Fibroblast of villous mesenchyme (primary cell): ENCODE data around the gene VMO1. TPM values are rescaled to one million over a fixed set of nuclear protein-coding genes. Genes with fewer than 3 reads are reported as not detected.

Source experiments
- DNase-seq: peaks from one replicate; pipeline ENCODE4 v3.0.0-alpha.2; 2010; ENCODE audit warnings: low read depth
- H3K4me3 ChIP-seq: 2 replicates; pipeline ENCODE4 v1.5.1; 2011; ENCODE audit warnings: low read depth, mild to moderate bottlenecking, low read length
- total RNA-seq: library from RNA; depleted of rRNA; stranded (reverse); fragments of >200 nt; gene quantifications from 2 replicates; pipeline ENCODE4 v1.2.3, GENCODE V29; 2012
- TF ChIP-seq, protein P1 (sequence below): IDR thresholded peaks from 2 replicates; pipeline ENCODE4 v1.5.1; 2012; ENCODE audit warnings: low read depth, mild to moderate bottlenecking, low read length; ENCODE audit not compliant: insufficient read depth

VMO1 gene
- total RNA-seq, 1 donor, result not detected

DNA sequence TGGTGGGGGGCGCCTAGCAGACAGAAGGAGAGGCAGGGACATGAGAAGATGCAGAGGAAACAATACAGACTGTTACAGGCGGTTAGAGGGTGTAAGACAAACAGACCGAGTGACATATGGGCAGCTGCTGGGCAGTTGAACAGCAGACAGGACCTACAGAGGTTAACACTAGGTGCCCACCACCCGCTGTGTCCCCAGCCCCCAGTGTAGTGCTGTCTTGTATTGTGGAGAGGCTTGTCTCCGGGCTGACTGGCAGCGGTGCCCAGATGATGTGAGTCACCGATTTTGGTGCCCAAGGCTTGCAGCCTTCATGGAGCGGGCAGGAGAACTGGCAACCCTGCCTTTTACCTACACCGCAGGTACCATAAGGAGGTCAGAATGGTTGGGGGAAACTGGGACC is 44.0 kb downstream of the VMO1 start:
- H3K4me3 ChIP-seq, result no peak overlapping the region
- DNase-seq, result no peak

DNA sequence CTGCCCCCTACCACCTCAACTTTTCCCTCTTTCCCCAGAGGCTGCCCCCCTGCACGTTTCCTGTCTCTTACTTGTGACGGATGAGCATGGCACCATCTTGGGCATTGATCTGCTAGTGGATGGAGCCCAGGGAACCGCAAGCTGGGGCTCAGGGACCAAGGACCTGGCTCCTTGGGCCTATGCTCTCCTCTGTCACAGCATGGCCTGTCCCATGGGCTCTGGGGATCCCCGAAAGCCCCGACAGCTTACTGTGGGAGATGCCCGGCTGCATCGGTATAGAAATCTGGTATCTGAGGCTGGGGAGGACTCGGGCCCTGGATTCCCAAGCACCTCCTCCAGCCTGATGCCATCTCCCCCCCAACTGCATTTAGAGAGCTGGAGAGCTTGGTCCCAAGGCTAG is 44.6 kb downstream of the VMO1 start:
- DNase-seq, result no peak
- TF ChIP-seq, protein P1, sequence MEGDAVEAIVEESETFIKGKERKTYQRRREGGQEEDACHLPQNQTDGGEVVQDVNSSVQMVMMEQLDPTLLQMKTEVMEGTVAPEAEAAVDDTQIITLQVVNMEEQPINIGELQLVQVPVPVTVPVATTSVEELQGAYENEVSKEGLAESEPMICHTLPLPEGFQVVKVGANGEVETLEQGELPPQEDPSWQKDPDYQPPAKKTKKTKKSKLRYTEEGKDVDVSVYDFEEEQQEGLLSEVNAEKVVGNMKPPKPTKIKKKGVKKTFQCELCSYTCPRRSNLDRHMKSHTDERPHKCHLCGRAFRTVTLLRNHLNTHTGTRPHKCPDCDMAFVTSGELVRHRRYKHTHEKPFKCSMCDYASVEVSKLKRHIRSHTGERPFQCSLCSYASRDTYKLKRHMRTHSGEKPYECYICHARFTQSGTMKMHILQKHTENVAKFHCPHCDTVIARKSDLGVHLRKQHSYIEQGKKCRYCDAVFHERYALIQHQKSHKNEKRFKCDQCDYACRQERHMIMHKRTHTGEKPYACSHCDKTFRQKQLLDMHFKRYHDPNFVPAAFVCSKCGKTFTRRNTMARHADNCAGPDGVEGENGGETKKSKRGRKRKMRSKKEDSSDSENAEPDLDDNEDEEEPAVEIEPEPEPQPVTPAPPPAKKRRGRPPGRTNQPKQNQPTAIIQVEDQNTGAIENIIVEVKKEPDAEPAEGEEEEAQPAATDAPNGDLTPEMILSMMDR, result no peak
- no peak overlapping the region for H3K4me3 ChIP-seq

More for the DNA sequence above, 44.0 kb downstream of the VMO1 start:
- TF ChIP-seq, protein P1, result no peak

DNA sequence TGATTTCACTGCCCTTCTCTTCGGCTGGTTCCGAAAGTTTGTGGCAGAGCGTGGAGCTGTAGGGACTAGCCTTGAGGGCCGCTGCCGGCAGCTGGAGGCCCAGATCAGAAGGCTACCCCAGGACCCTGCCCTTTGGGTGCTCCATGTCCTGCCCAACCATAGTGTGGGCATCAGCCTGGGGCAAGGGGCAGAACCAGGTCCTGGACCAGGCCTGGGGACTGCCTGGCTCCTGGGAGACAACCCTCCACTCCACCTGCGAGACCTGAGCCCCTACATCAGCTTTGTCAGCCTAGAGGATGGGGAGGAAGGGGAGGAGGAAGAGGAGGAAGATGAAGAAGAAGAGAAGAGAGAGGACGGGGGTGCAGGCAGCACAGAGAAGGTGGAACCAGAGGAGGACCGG is 45.6 kb downstream of the VMO1 start:
- TF ChIP-seq, protein P1, result no peak
- DNase-seq, result no peak
- H3K4me3 ChIP-seq, result no peak overlapping the region

DNA sequence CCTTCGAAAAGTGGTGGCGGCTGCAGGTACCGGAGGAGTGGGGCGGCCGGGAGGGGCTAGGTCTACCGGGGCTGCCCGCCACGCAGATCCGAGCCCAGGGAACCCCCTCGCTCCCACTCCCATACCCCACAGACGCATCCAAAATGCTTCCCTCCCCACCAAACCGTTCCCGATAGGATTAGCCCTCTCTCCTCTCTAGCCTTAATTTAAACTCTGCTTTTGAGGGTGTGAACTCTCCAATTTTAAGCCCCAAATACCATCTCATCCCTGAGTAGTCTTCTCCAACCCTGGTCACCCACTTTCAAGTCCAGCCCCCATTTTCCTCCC is 46.2 kb downstream of the VMO1 start:
- no peak for DNase-seq
- peak overlapping the region; percentile 71 for H3K4me3 ChIP-seq
- TF ChIP-seq, protein P1, result no peak

DNA sequence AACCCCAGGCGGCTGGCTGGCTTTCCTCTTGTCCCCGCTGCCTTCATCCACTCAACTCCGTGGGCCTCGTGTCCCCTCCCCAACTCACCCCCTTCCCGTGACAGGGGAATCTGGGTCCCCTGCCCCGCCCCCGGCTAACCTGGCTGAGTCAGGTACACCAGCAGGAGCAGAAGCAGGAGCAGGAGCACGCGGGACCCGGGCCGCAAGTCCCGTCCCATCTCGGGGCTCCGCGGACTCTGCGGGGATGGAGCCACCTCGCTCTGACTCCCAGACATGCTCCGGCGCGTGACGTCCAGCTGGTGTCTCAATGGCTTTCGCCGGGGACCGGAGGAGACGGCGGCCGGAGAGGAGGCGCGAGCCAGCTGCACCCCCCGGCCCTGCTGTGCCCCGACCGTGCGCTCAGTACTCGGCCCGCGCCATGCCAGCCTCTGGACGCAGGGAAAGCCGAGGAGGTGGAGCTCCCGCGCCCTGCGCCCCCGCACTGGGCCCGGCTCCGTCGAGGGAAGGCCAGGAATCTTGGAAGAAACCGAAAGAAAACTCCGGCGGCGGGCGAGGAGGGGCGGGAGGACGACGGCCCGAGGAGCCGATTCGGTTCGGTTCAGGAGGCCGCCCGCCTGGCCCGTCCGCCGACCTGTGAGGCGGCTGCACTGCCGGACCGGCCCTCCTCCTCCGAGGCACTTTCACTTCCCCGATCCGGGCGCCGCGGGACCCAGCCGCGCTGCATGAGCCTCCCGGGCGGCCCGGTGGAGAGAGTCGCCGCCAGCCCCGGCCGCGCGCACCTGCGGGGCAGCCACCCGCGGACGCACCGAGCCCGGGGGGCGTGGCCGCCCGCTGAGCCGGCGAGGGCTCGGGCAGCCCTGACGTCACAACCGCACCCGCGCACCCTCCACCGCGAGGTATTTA is 46.8 kb downstream of the VMO1 start, which contains the start of the genes CXCL16 and ZMYND15:
Gene CXCL16, minus strand, starts transcription at position 807 of the 903 bp plus-strand sequence. Its CDS starts 589 bp downstream, at position 218.
Gene ZMYND15, plus strand, starts transcription at position 712 of the 903 bp plus-strand sequence. CDS start 716 bp downstream, outside the sequence.
- H3K4me3 ChIP-seq, result peak within 1 kb of the TSS; percentile 71
- peak; percentile 36 for DNase-seq
- TF ChIP-seq, protein P1, result no peak

DNA sequence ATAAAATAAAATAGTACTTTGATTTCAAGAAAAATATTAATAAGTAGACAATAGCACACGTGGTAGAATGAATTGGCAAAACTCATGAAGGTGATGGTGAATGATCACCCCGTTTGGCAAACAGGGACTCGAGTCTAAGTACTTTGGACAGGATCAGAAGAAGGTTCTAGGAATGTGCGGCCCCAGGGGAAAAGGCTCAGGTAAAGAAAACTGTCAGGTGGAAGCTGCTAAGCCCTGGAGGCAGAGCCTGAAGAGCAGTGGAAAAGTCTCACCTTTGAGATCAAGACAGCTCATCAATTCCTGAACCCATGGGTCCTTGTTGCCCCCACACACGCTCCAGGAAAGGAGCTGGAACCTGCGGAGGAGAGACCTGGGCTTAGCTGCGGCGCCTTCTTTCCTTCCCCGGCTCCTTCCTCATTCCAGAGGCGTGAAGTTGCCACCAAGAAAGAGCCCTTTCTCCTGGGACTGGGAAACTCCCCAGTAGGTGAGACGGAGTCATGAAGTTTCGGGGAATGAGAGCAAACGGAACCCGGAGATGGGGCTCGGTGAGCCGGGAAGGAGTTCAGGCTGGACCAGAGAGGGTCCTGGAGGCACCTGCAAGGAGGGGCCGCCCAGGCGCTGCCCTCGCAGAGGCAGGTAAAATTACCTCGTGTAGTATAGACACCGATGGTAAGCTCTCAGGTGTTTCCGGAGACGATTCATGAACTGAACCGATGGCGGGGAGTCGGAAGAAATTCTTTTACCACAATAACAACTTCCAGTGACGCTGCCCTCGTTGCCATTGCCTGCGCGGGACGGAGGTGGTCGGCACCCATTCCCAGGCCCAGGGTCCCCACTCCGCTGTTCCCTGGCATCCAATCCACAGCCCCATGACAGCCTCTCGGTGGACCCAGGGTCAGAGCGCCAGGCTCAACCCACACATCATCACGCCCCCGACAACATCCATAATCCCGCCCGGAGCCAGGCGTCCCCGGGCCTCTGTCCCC is 47.7 kb downstream of the VMO1 start:
- TF ChIP-seq, protein P1, result no peak

More for the DNA sequence above, 47.7 kb downstream of the VMO1 start:
- H3K4me3 ChIP-seq, result peak overlapping the region; percentile 71
- no peak for DNase-seq
